GM10266 (cell line): ENCODE measurements around the gene ZNF367.
"Not testable (repeated sequence)": the region's sequence is repeated elsewhere in the genome, so short reads cannot be mapped to it uniquely, and the experiment has no call there.

ENCODE experiments used
- DNase-seq: peaks from one replicate; pipeline ENCODE4 v3.0.0; 2012; ENCODE audit errors: extremely low spot score
- CTCF ChIP-seq: IDR thresholded peaks from 2 replicates; pipeline ENCODE4 v1.5.1; 2012; ENCODE audit warnings: mild to moderate bottlenecking, low read depth; ENCODE audit not compliant: control insufficient read depth, insufficient read depth; ENCODE audit errors: missing control alignments

Gene ZNF367

GRCh38 chr9:96378187-96378586 lies 40.0 kb downstream of the ZNF367 start:
- TF ChIP-seq CTCF, result no peak
- DNase-seq, result no peak

- DNase-seq, result no peak
- no peak for TF ChIP-seq CTCF
Observed at GRCh38 chr9:96376891-96377874, 41.0 kb downstream of the ZNF367 start.

GRCh38 chr9:96375507-96375906 lies 42.7 kb downstream of the ZNF367 start:
- not testable (repeated sequence) for DNase-seq

- TF ChIP-seq CTCF, result no peak
- DNase-seq, result no peak
Observed at GRCh38 chr9:96367943-96368342, 50.2 kb downstream of the ZNF367 start.

GRCh38 chr9:96363175-96363967 lies 54.8 kb downstream of the ZNF367 start:
- DNase-seq, result no peak

GRCh38 chr9:96362119-96362518 lies 56.1 kb downstream of the ZNF367 start:
- not testable (repeated sequence) for DNase-seq

More at GRCh38 chr9:96363175-96363967, 54.8 kb downstream of the ZNF367 start:
- TF ChIP-seq CTCF, result no peak

GRCh38 chr9:96361668-96362067 lies 56.5 kb downstream of the ZNF367 start:
- TF ChIP-seq CTCF, result no peak
- no peak for DNase-seq

GRCh38 chr9:96360976-96361375 lies 57.2 kb downstream of the ZNF367 start:
- no peak for DNase-seq

GRCh38 chr9:96360523-96360922 lies 57.6 kb downstream of the ZNF367 start:
- not testable (repeated sequence) for DNase-seq

More at GRCh38 chr9:96360976-96361375, 57.2 kb downstream of the ZNF367 start:
- TF ChIP-seq CTCF, result no peak
